HepG2 (cell line): ENCODE results near the gene DNAJC8. TPM values are rescaled to one million over a fixed set of nuclear protein-coding genes. Genes with fewer than 3 reads are reported as not detected.

Source experiments
- GATAD2A ChIP-seq: IDR thresholded peaks from 2 replicates; pipeline ENCODE4 v1.6.1; 2016
- HNF4A ChIP-seq: sonication (generic); formaldehyde crosslinking; IDR thresholded peaks from 2 replicates; pipeline ENCODE4 v1.4.0; 2020; ENCODE audit warnings: missing genetic modification reagents
- KLF12 ChIP-seq: sonication (generic); formaldehyde crosslinking; IDR thresholded peaks from 2 replicates; pipeline ENCODE4 v1.4.0; 2020; ENCODE audit warnings: missing genetic modification reagents, borderline replicate concordance
- POLR2A ChIP-seq, 2 experiments: IDR thresholded peaks; 2 replicates each; pipeline ENCODE4 v1.6.1; 2011; ENCODE audit warnings: low read depth in 2 of 2, low read length in 2 of 2, mild to moderate bottlenecking in 1 of 2, moderate library complexity in 1 of 2; ENCODE audit not compliant: insufficient read depth in 1 of 2
- SPEN ChIP-seq: sonication (generic); formaldehyde crosslinking; IDR thresholded peaks from 2 replicates; pipeline ENCODE4 v1.5.1; 2020; ENCODE audit warnings: low read depth, mild to moderate bottlenecking, missing genetic modification reagents
- ZNF33A ChIP-seq: sonication (generic); formaldehyde crosslinking; IDR thresholded peaks from 2 replicates; pipeline ENCODE4 v1.5.1; 2020; ENCODE audit warnings: missing genetic modification reagents, mild to moderate bottlenecking, moderate library complexity, borderline replicate concordance
- ZNF468 ChIP-seq: sonication (generic); formaldehyde crosslinking; IDR thresholded peaks from 2 replicates; pipeline ENCODE4 v1.8.0; 2022; ENCODE audit warnings: mild to moderate bottlenecking, moderate library complexity, missing genetic modification reagents
- ZNF546 ChIP-seq: sonication (generic); formaldehyde crosslinking; conservative IDR thresholded peaks from 2 replicates; pipeline ENCODE4 v1.8.1; 2023; ENCODE audit warnings: mild to moderate bottlenecking, missing genetic modification reagents
- ZNF672 ChIP-seq: sonication (generic); formaldehyde crosslinking; IDR thresholded peaks from 2 replicates; pipeline ENCODE4 v1.8.1; 2022; ENCODE audit warnings: missing genetic modification reagents
- ZNF709 ChIP-seq: sonication (generic); formaldehyde crosslinking; IDR thresholded peaks from 2 replicates; pipeline ENCODE4 v1.5.0; 2020; ENCODE audit warnings: mild to moderate bottlenecking, missing genetic modification reagents
- ZNF781 ChIP-seq: sonication (generic); formaldehyde crosslinking; IDR thresholded peaks from 2 replicates; pipeline ENCODE4 v1.5.1; 2020; ENCODE audit warnings: borderline replicate concordance, mild to moderate bottlenecking, missing genetic modification reagents; ENCODE audit errors: not compliant biosample characterization
- ZSCAN21 ChIP-seq: sonication (generic); formaldehyde crosslinking; IDR thresholded peaks from 2 replicates; pipeline ENCODE4 v1.8.0; 2022; ENCODE audit warnings: mild to moderate bottlenecking, missing genetic modification reagents, moderate library complexity, borderline replicate concordance
- polyA plus RNA-seq, 8 experiments: library from polyadenylated mRNA; depleted of rRNA in 3 of 8; stranded (reverse) in 7 of 8; unstranded in 1 of 8; fragments of >200 nt; fragmentation: Illumina TruSeq in 4 of 8; extraction: Trizol in 4 of 8; gene quantifications; 2 replicates each; pipeline versions ENCODE4 v1.2.1 to v1.2.3, GENCODE V29; 2011 to 2016; ENCODE audit warnings: low read depth in 4 of 8, missing spikeins in 1 of 8, mixed read lengths in 1 of 8; ENCODE audit not compliant: insufficient read depth in 1 of 8
- total RNA-seq, 5 experiments: library from RNA; depleted of rRNA; stranded (reverse); fragments of >200 nt; fragmentation: Illumina TruSeq; extraction: Trizol; gene quantifications; 2 replicates each; pipeline ENCODE4 v1.2.3, GENCODE V29; 2016; ENCODE audit warnings: low read depth in 1 of 5
- TF ChIP-seq, protein P1 (sequence below), 2 experiments: IDR thresholded peaks; 2 replicates each; pipeline ENCODE4 v1.6.1; 2011 to 2012; ENCODE audit warnings: low read length in 2 of 2, borderline replicate concordance in 1 of 2, low read depth in 1 of 2, mild to moderate bottlenecking in 1 of 2, moderate library complexity in 1 of 2
- TF ChIP-seq, protein P2 (sequence below): conservative IDR thresholded peaks from 2 replicates; pipeline ENCODE4 v1.6.1; 2018; ENCODE audit warnings: missing genetic modification reagents
- TF ChIP-seq, protein P3 (sequence below): sonication (generic); formaldehyde crosslinking; conservative IDR thresholded peaks from 2 replicates; pipeline ENCODE4 v1.4.0; 2020; ENCODE audit warnings: mild to moderate bottlenecking, missing genetic modification reagents, moderate library complexity
- TF ChIP-seq, protein P4 (sequence below): sonication (generic); formaldehyde crosslinking; IDR thresholded peaks from 2 replicates; pipeline ENCODE4 v1.5.0; 2020; ENCODE audit warnings: mild to moderate bottlenecking, missing genetic modification reagents

The DNAJC8 gene
- total and polyA plus RNA-seq, 2 of the 13 experiments (the other 11 are each of a cell fraction or from before 2014, with no cell fraction given): 54.5 to 126 TPM

DNA sequence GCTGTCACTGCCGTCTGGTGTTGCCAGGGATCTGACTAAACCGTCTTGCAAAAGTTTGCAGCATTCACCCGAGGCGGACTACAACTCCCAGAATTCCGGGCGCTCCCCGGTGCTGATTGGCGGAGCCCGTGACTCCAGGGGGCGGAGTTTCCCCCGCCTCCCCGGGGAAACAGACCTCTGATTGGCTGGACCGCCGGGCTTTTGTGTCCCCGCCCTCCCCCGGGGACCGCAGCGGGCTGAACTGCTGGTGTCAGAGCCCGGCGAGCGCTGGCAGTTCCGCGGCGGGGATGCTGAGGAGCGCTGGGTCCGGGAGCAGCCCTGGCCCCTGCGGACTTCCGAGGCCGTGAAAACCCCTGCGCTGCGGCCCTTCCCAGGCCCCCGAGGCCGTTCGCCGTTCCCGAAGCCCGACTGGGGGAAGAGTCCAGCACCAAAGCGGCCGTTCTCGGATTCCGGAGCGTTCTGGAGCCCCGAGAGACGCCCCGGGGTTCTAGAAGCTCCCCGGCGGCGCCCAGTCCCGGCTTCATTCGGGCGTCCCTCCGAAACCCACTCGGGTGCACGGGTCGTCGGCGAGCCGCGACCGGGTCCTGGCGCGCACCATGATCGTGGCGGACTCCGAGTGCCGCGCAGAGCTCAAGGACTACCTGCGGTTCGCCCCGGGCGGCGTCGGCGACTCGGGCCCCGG is 26.6 kb upstream of the DNAJC8 start, which contains the start of gene SESN2 (continued):
- TF ChIP-seq ZNF468 (CRISPR knock-in tag) (no peak), ZSCAN21 (CRISPR knock-in tag) (no peak), ZNF546 (CRISPR knock-in tag) (no peak), GATAD2A (no peak), KLF12 (CRISPR knock-in tag) (peak; percentile 41; the same call in 1 of the 2 replicates), ZNF781 (CRISPR knock-in tag) (no peak), HNF4A (CRISPR knock-in tag) (0 out of 2 replicates have a peak, but pooled peaks have one; percentile 8), ZNF33A (CRISPR knock-in tag) (0 out of 2 replicates have a peak, but pooled peaks have one; percentile 61), ZNF672 (CRISPR knock-in tag) (no peak), ZNF709 (CRISPR knock-in tag) (peak; percentile 30; the same call in 1 of the 2 replicates), SPEN (CRISPR knock-in tag) (0 out of 2 replicates have a peak, but pooled peaks have one; percentile 46), POLR2A (IDR thresholded peaks at IDR 0.05; ENCODE audit: insufficient read depth in 1 of 2, low read depth in 2 of 2, low read length in 2 of 2) (peak; percentile 95 to 96)
- TF ChIP-seq, protein P1, sequence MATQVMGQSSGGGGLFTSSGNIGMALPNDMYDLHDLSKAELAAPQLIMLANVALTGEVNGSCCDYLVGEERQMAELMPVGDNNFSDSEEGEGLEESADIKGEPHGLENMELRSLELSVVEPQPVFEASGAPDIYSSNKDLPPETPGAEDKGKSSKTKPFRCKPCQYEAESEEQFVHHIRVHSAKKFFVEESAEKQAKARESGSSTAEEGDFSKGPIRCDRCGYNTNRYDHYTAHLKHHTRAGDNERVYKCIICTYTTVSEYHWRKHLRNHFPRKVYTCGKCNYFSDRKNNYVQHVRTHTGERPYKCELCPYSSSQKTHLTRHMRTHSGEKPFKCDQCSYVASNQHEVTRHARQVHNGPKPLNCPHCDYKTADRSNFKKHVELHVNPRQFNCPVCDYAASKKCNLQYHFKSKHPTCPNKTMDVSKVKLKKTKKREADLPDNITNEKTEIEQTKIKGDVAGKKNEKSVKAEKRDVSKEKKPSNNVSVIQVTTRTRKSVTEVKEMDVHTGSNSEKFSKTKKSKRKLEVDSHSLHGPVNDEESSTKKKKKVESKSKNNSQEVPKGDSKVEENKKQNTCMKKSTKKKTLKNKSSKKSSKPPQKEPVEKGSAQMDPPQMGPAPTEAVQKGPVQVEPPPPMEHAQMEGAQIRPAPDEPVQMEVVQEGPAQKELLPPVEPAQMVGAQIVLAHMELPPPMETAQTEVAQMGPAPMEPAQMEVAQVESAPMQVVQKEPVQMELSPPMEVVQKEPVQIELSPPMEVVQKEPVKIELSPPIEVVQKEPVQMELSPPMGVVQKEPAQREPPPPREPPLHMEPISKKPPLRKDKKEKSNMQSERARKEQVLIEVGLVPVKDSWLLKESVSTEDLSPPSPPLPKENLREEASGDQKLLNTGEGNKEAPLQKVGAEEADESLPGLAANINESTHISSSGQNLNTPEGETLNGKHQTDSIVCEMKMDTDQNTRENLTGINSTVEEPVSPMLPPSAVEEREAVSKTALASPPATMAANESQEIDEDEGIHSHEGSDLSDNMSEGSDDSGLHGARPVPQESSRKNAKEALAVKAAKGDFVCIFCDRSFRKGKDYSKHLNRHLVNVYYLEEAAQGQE (IDR thresholded peaks at IDR 0.05; ENCODE audit: borderline replicate concordance in 1 of 2, low read depth in 1 of 2, low read length in 2 of 2): peak in 1 of 2 experiments; percentile 56; a peak in 1 of 4 replicates
- TF ChIP-seq, protein P2, sequence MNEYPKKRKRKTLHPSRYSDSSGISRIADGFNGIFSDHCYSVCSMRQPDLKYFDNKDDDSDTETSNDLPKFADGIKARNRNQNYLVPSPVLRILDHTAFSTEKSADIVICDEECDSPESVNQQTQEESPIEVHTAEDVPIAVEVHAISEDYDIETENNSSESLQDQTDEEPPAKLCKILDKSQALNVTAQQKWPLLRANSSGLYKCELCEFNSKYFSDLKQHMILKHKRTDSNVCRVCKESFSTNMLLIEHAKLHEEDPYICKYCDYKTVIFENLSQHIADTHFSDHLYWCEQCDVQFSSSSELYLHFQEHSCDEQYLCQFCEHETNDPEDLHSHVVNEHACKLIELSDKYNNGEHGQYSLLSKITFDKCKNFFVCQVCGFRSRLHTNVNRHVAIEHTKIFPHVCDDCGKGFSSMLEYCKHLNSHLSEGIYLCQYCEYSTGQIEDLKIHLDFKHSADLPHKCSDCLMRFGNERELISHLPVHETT (CRISPR knock-in tag): no peak
- TF ChIP-seq, protein P3, sequence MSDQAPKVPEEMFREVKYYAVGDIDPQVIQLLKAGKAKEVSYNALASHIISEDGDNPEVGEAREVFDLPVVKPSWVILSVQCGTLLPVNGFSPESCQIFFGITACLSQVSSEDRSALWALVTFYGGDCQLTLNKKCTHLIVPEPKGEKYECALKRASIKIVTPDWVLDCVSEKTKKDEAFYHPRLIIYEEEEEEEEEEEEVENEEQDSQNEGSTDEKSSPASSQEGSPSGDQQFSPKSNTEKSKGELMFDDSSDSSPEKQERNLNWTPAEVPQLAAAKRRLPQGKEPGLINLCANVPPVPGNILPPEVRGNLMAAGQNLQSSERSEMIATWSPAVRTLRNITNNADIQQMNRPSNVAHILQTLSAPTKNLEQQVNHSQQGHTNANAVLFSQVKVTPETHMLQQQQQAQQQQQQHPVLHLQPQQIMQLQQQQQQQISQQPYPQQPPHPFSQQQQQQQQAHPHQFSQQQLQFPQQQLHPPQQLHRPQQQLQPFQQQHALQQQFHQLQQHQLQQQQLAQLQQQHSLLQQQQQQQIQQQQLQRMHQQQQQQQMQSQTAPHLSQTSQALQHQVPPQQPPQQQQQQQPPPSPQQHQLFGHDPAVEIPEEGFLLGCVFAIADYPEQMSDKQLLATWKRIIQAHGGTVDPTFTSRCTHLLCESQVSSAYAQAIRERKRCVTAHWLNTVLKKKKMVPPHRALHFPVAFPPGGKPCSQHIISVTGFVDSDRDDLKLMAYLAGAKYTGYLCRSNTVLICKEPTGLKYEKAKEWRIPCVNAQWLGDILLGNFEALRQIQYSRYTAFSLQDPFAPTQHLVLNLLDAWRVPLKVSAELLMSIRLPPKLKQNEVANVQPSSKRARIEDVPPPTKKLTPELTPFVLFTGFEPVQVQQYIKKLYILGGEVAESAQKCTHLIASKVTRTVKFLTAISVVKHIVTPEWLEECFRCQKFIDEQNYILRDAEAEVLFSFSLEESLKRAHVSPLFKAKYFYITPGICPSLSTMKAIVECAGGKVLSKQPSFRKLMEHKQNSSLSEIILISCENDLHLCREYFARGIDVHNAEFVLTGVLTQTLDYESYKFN: no peak; the same call in 1 of the 2 replicates
- TF ChIP-seq, protein P4, sequence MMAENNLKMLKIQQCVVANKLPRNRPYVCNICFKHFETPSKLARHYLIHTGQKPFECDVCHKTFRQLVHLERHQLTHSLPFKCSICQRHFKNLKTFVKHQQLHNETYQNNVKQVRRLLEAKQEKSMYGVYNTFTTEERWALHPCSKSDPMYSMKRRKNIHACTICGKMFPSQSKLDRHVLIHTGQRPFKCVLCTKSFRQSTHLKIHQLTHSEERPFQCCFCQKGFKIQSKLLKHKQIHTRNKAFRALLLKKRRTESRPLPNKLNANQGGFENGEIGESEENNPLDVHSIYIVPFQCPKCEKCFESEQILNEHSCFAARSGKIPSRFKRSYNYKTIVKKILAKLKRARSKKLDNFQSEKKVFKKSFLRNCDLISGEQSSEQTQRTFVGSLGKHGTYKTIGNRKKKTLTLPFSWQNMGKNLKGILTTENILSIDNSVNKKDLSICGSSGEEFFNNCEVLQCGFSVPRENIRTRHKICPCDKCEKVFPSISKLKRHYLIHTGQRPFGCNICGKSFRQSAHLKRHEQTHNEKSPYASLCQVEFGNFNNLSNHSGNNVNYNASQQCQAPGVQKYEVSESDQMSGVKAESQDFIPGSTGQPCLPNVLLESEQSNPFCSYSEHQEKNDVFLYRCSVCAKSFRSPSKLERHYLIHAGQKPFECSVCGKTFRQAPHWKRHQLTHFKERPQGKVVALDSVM (CRISPR knock-in tag): peak; percentile 37; the same call in 1 of the 2 replicates
